AG04449 (cell line): ENCODE results near the gene PCCA.

Experiments used
- CTCF ChIA-PET: fragments of 350-600 bp; formaldehyde crosslinking; extraction: SDS; loops from one replicate; lab custom pipeline; 2021; ENCODE audit warnings: antibody characterized with exemption; lab: Yijun Ruan, JAX
- POLR2A ChIA-PET: fragments of 400-600, 350-600 bp; formaldehyde crosslinking; extraction: SDS; loops from one replicate; lab custom pipeline; 2020; ENCODE audit warnings: antibody characterized with exemption, inconsistent platforms; lab: Yijun Ruan, JAX
- DNase-seq: peaks from one replicate; pipeline ENCODE4 v3.0.0-alpha.2; 2010; ENCODE audit warnings: low read depth, low spot score
- H3K4me3 ChIP-seq: 2 replicates; pipeline ENCODE4 v1.5.1; 2011; ENCODE audit warnings: low read depth, mild to moderate bottlenecking, control low read depth, low read length
- CTCF ChIP-seq: IDR thresholded peaks from one replicate; pipeline ENCODE4 v1.5.1; 2011; ENCODE audit warnings: mild to moderate bottlenecking, moderate library complexity, low read length, control low read depth, inconsistent platforms; ENCODE audit not compliant: insufficient read depth; ENCODE audit errors: missing control alignments

Gene PCCA

DNA sequence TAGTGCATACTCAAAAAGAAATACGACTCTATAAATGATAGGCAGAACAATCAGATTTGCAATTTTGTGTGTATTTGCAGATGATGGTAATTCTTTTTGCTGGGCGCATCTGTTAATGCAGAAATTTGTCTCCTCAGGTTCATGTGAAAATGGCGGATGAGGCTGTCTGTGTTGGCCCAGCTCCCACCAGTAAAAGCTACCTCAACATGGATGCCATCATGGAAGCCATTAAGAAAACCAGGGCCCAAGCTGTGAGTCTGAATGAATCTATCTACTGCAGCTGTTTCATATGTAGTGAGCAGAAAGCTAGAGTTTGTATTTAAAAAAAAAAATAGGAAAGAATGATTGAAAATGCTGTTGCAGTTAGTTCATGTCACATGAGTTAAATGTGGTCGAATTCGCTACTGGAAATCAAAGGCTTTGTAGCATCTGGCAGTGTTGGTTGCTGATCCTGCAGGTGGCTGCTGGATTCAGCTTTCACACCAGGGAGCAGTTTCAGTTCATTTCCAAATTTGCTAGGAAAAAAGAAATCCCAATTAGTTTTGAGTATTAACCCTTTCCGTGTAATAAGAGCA lies 66.0 kb downstream of the PCCA start:
- ChIA-PET CTCF (no interaction called here), POLR2A (no interaction called here)
- TF ChIP-seq CTCF = no peak
- no peak for DNase-seq
- no peak overlapping the region for H3K4me3 ChIP-seq

- no peak overlapping the region for H3K4me3 ChIP-seq
- no peak for DNase-seq
- POLR2A ChIA-PET = no interaction called here
- TF ChIP-seq CTCF = no peak
- CTCF ChIA-PET = no interaction called here
Measured at GRCh38 chr13:100156788-100157187, 67.9 kb downstream of the PCCA start.

GRCh38 chr13:100158569-100158968 lies 69.7 kb downstream of the PCCA start:
- POLR2A ChIA-PET = no interaction called here
- DNase-seq = no peak
- no peak overlapping the region for H3K4me3 ChIP-seq
- CTCF ChIA-PET = no interaction called here
- TF ChIP-seq CTCF = no peak

DNA sequence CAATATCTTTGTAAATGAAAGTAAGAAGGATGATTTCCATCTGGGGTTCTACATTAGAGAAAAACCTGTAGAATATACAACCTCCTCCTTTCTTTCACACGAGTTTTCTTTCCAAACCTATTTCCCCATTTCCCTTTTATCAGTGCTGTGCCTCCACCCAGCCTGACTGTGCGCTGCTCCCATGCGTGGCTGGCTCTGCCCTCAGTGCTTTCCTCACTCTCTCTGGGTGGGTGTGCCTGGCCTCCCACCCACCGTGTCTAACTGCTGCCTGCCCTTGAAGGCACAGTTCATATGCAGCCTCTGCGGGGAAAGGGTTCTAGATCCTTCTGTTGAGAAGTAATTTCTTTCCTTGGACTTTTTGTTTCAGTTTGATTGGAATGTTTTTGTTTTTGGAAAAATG lies 70.7 kb downstream of the PCCA start:
- CTCF ChIA-PET = no interaction called here
- POLR2A ChIA-PET = no interaction called here
- no peak for TF ChIP-seq CTCF
- no peak for DNase-seq
- H3K4me3 ChIP-seq = no peak overlapping the region

- H3K4me3 ChIP-seq = no peak overlapping the region
- TF ChIP-seq CTCF = no peak
- CTCF ChIA-PET = no interaction called here
- POLR2A ChIA-PET = no interaction called here
- no peak for DNase-seq
Measured at GRCh38 chr13:100160450-100160849, 71.6 kb downstream of the PCCA start.

DNA sequence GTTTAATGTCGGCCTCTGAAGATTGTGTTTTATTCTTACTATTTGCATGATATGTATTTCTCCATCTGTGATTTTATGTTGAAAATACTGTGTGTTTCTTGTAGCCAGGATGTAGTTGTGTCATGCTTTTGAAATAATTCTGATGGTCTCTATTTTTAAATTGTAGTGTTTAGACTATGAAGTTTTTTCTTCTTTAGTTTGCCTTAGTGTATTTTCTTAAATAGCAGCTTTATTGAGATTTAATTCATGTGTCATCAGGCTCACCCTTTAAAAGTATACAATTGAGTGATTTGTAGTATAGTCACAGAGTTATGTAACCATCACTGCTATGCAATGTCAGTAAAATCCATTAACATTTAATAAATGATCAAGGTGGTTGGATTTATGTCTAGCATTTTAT lies 74.5 kb downstream of the PCCA start:
- CTCF ChIA-PET = no interaction called here
- no peak for DNase-seq
- no peak for TF ChIP-seq CTCF
- POLR2A ChIA-PET = no interaction called here
- H3K4me3 ChIP-seq = no peak overlapping the region
